OCI-M1 (cell line): ENCODE results near the gene UGT1A5.

ENCODE experiments used
- DNase-seq: peaks from one replicate; lab custom pipeline; 2025; lab: John Stamatoyannopoulos, UW

The UGT1A5 gene

GRCh38 chr2:233810385-233810784 is 97.7 kb downstream of the UGT1A5 start:
- DNase-seq = no peak

- DNase-seq = no peak
Measured at GRCh38 chr2:233811087-233811486, 98.4 kb downstream of the UGT1A5 start.

GRCh38 chr2:233811732-233812131 is 99.0 kb downstream of the UGT1A5 start:
- no peak for DNase-seq

GRCh38 chr2:233813236-233814055 is 100.7 kb downstream of the UGT1A5 start:
- no peak for DNase-seq

GRCh38 chr2:233814056-233814835 is 101.5 kb downstream of the UGT1A5 start:
- no peak for DNase-seq

GRCh38 chr2:233815861-233816260 is 103.2 kb downstream of the UGT1A5 start:
- no peak for DNase-seq

- DNase-seq = no peak
Measured at GRCh38 chr2:233816334-233816733, 103.6 kb downstream of the UGT1A5 start.

GRCh38 chr2:233816771-233817170 is 104.1 kb downstream of the UGT1A5 start:
- DNase-seq = no peak

GRCh38 chr2:233817361-233817911 is 104.7 kb downstream of the UGT1A5 start:
- no peak for DNase-seq

- no peak for DNase-seq
Measured at GRCh38 chr2:233817995-233818638, 105.4 kb downstream of the UGT1A5 start.

GRCh38 chr2:233818639-233819621 is 106.2 kb downstream of the UGT1A5 start:
- DNase-seq = no peak

- no peak for DNase-seq
Measured at GRCh38 chr2:233819884-233820773, 107.4 kb downstream of the UGT1A5 start.

- DNase-seq = no peak
Measured at GRCh38 chr2:233820774-233821105, 108.0 kb downstream of the UGT1A5 start.

GRCh38 chr2:233821196-233821595 is 108.5 kb downstream of the UGT1A5 start:
- no peak for DNase-seq

- DNase-seq = no peak
Measured at GRCh38 chr2:233821709-233822100, 109.0 kb downstream of the UGT1A5 start.

GRCh38 chr2:233822101-233822771 is 109.5 kb downstream of the UGT1A5 start:
- DNase-seq = no peak
